OCI-LY1 (cell line): ENCODE results near the gene SDR39U1.

Source experiments
- EZH2 ChIP-seq: fragments of 200-600 bp; sonication (generic), shearing (Covaris generic); IDR thresholded peaks from 2 replicates; pipeline ENCODE4 v1.8.0; 2017; ENCODE audit warnings: borderline replicate concordance, mixed run types, mild to moderate bottlenecking, antibody characterized with exemption, low read length, moderate library complexity, mixed read lengths
- TF ChIP-seq, protein P1 (sequence below): fragments of 200-600 bp; sonication (generic), shearing (Covaris generic); IDR thresholded peaks from 2 replicates; pipeline ENCODE4 v1.5.1; 2017; ENCODE audit warnings: mild to moderate bottlenecking, antibody characterized with exemption, low read length, moderate library complexity, mixed read lengths

DNA sequence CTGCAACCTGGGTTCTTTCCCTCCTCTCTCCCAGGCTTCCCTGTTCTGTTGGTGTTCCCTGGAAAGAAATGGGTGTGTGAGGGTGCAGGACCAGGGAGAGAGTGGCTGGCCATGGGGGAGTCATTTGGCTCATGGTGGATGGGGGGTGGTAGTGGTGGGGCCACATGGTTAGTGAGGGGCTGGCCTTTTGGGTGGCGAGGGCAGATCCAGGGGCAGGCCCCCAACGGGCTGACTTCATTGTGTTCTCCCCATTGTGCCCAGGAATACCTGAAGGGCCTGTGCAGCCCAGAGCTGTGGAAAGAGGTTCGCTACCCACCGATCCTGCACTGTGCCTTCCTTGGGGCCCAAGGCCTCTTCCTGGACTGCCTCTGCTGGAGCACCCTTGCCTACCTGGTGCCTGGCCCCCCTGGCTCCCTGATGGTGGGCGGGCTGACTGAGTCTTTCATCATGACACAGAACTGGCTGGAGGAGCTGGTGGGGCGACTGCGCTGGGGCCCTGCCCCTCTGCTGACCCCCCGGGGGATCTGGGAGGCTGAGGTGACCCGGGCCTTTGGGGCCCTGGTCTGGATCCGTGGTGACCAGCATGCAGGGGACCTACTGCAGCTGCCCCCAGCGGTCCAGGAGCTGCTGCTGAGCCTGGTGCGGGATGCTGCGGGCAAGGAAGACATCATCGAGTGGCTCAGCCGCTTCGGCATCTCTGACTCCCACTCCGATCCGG is 34.8 kb downstream of the SDR39U1 start:
- TF ChIP-seq, protein P1, sequence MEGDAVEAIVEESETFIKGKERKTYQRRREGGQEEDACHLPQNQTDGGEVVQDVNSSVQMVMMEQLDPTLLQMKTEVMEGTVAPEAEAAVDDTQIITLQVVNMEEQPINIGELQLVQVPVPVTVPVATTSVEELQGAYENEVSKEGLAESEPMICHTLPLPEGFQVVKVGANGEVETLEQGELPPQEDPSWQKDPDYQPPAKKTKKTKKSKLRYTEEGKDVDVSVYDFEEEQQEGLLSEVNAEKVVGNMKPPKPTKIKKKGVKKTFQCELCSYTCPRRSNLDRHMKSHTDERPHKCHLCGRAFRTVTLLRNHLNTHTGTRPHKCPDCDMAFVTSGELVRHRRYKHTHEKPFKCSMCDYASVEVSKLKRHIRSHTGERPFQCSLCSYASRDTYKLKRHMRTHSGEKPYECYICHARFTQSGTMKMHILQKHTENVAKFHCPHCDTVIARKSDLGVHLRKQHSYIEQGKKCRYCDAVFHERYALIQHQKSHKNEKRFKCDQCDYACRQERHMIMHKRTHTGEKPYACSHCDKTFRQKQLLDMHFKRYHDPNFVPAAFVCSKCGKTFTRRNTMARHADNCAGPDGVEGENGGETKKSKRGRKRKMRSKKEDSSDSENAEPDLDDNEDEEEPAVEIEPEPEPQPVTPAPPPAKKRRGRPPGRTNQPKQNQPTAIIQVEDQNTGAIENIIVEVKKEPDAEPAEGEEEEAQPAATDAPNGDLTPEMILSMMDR: no peak
- TF ChIP-seq EZH2: no peak
